KOPT-K1 (cell line): ENCODE data around the gene TMEM217.
"Not testable (repeated sequence)": the region's sequence is repeated elsewhere in the genome, so short reads cannot be mapped to it uniquely, and the experiment has no call there.

ENCODE experiments used
- H3K27ac ChIP-seq: fragments of 200-600 bp; sonication (generic); 2 replicates; pipeline ENCODE4 v1.5.1; 2016; ENCODE audit warnings: antibody characterized with exemption, mild to moderate bottlenecking, low read depth, low read length; ENCODE audit not compliant: poor library complexity, severe bottlenecking
- H3K36me3 ChIP-seq: fragments of 200-600 bp; sonication (generic); 2 replicates; pipeline ENCODE4 v1.5.1; 2017; ENCODE audit warnings: antibody characterized with exemption, mild to moderate bottlenecking, low read length, moderate library complexity; ENCODE audit not compliant: insufficient read depth
- H3K9me3 ChIP-seq: fragments of 200-600 bp; sonication (generic); 2 replicates; pipeline ENCODE4 v1.5.1; 2017; ENCODE audit warnings: antibody characterized with exemption, low read length, mild to moderate bottlenecking; ENCODE audit not compliant: insufficient read depth, poor library complexity, severe bottlenecking

The TMEM217 gene

DNA sequence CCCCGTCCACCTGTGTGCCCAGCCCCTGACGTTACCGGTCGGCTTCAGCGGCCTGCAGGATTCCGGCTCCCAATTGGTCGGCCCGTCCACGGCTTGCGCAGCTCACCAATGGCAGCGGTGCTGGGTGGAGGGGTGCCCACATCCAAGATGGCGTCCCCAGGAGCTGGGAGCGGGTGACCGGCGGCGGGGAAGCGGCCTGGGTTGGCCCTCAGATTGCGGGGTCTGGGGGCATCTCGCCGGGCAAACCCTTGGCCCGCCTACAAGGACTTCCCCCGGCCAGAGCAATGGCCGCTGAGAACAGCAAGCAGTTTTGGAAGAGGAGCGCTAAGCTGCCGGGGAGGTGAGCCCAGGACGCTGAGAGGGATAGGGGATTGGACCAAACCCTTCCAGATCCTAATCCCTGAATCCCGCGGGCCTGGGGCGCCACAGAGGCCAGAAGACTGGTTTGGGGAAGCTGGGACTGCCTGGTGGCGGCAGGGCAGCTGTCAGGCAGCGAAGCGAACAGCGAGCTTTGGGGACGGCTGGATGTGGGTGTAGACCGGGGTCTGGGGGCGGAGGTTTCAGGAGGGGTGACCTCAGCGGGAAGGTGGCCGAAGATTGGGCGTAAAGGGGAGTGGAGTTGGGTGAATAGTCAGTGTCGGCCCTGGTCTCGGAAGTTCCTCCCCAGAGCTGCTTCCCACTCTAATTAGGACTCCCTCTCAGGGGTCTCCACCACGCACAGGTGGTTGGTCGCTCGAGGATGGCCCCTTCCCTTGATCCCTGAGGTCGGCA, at the start of gene TMEM217, which contains the start of gene TBC1D22B:
TSS of gene TMEM217 (minus strand) at position 511 of the 771 bp plus-strand sequence. CDS start 39,114 bp downstream, outside the sequence.
TSS of gene TBC1D22B (plus strand) at position 139 of the 771 bp plus-strand sequence. CDS start at position 285, 146 bp downstream.
- Histone ChIP-seq H3K9me3 (no peaks in the 10 kb centered on the region), H3K36me3 (no peaks in the 10 kb centered on the region), H3K27ac (peak within 1 kb of the TSS; percentile 96)

DNA sequence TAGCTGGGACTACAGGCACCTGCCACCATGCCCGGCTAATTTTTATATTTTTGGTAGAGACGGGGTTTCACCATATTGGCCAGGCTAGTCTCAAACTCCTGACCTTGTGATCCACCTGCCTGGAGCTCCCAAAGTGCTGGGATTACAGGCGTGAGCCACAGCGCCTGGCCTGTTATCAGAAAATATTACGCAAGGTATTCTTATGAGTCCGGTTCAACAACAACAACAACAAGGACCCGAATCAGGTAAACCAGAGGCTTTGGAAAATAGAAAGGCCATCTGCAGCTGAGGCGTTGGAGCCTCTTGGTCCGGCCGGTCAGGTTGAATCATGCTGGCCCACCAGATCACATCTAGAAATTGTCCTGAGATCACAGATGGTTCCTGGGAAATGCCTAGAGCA, 49.5 kb upstream of the TMEM217 start:
- Histone ChIP-seq H3K27ac (peak overlapping the region; percentile 44), H3K36me3 (peaks cover 65% of the 10 kb centered on the region)
- H3K9me3 ChIP-seq, result not testable (repeated sequence)

DNA sequence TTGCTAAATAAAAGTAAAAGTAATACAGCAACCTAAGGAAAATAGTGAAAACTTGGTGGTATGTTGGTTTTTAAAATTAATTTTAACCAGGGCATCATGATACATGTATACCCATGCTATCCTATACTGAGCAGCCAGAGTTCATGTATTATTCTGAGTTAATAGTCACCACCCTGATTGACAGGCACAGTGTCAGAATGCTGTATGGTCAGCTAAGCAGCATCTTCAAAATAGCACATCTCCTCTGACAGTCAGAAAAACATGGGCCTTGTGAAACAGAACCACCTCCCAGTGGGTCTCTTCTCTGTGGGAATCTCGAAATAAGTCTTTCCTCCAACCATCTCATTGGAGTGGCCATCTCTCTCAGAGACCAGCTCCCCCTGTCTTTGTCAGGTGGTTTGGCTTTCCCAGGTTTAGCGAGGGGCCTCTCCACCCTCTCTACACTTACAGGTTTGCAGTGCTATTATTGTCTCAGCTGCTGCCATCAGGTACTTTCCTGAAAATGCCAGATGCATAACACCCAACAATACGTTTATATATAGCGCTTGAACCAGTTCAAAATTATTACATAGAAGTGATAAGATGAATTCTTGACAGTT, 48.8 kb upstream of the TMEM217 start:
- Histone ChIP-seq H3K36me3 (peaks cover 65% of the 10 kb centered on the region), H3K9me3 (no peaks in the 10 kb centered on the region), H3K27ac (peak overlapping the region; percentile 44)

DNA sequence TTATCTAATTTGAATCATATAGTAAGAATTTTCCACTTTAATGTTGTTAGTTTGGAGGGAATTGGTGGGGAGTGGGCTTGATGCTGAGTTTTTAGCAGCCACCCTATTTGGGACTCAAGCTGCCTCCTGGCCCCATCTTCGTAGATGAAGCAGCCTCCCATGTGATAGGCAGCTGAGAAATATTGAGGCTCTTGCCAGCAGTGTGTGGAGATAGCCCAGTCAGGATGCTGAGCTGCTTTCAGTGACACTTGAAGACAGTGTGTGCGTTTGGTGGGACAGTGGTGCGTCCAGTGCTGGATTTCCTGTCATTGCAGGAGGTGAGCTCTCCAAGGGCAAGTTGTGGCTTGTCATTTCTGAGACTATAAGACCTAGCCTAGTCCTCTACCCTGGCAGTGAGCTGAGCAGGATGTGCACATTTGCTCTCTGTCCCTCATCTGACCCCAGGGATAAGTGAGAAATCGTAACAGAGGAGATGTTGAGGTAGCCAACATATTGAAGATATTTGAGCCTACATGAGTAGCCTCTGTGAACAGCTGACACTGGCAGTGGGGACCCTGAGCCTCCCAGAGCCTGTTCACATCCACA, 48.0 kb upstream of the TMEM217 start:
- Histone ChIP-seq H3K27ac (peak overlapping the region; percentile 44), H3K9me3 (no peaks in the 10 kb centered on the region), H3K36me3 (peaks cover 73% of the 10 kb centered on the region)

DNA sequence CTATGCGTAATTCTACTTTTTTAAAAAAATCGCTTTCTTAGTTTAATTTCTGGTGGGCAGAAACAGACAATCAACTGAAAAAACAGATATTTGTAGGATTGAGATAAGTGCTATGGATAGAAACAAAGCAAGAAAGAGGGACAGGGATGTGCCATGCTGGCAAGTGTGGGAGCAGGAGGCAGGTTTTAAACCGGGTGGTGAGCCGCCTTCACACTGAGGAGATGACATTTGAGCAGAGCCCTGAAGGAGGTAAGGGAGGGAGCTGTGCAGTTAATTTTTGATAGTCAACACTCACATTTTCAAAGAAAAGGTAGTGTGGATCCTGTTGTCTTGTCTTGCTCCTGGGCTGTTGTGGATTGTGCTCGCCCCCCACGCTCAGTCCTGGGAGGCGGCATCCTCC, 46.8 kb upstream of the TMEM217 start:
- Histone ChIP-seq H3K27ac (peak overlapping the region; percentile 70), H3K36me3 (peaks cover 77% of the 10 kb centered on the region), H3K9me3 (no peaks in the 10 kb centered on the region)

DNA sequence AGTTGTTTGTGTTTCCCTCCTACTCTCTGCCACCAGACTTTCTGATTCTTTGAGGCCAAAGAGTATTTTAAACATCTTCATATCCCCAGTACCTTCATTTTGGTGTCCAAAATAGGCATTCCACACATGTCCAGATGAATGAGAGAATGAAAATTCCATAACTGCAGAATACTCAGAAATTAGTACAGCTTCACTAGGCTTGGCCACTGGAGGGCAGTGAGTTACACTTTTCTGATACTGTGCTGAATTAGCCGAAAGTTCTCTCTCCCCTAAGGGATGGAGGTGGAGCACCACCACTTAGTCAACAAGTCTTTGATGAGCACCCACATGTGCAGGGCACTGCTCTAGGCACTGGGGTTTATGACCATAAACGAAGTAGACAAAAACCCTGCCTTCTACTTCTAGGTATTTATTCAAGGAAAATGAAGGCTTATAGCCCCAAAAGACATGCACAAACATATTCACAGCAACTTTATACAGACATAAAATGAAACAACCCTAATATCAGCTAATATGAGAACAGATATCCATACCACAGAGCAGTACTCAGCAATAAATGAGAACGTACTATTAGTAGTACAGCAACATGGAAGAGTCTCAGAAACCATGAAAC, 46.1 kb upstream of the TMEM217 start:
- Histone ChIP-seq H3K27ac (peak overlapping the region; percentile 70), H3K9me3 (no peaks in the 10 kb centered on the region), H3K36me3 (peaks cover 78% of the 10 kb centered on the region)

DNA sequence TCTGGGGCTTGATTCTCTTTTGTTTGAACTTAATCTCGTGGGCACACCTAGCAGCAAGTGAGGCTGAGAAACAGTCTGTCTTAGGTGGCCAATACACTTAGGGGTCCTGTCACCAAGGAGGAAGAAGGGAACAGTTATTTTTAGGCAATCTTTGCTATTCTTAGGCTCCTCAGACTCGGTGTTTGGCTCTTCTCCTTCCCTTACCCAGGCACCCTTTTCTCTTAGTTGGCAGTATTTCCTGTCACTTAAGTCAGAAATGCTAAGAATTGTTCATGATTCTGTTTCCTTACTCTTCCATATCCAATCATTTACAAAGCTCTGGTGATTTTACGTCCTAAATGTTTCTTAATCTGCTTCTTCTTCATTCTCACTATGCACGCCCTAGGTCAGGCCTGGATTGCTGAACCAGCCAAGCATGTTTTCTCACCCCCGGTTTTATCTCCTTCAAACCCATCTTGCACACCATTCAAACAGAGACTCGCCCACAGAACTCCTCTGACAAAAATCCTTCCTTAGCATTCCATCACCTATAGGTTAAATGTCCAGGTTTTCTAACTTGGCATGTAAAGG, 45.2 kb upstream of the TMEM217 start:
- peak overlapping the region; percentile 70 for H3K27ac ChIP-seq
- H3K36me3 ChIP-seq, result peaks cover 80% of the 10 kb centered on the region
- H3K9me3 ChIP-seq, result no peaks in the 10 kb centered on the region

DNA sequence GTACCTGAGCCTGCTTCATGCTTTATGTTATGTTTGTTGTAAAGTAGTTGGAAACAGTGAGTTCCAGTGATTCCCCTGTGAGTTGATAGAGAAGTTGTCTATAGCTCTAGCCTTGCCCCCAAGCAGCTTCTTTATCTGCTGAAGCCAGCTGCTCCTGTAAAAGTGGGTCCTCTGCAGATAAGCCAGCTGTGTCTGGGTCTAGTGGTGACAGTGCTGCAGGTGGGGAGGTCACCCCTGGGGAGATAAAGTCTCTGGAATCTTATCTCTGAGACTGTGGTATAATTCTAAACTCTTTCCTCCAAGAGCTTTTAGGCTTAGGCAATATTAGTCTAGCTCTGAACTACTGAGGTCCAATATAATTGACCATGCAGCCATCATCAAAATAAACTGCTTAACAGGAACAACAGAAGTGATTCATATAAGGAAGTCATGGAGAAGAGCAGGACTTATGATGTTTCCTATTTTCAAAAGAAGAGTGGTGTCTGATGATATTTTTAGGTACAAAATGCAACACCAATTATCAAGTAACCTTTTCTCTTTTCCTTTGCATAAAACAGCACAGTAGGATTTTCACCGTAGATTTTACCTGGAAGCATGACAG, 44.2 kb upstream of the TMEM217 start:
- Histone ChIP-seq H3K36me3 (peaks cover 81% of the 10 kb centered on the region), H3K27ac (peak overlapping the region; percentile 70), H3K9me3 (no peaks in the 10 kb centered on the region)

DNA sequence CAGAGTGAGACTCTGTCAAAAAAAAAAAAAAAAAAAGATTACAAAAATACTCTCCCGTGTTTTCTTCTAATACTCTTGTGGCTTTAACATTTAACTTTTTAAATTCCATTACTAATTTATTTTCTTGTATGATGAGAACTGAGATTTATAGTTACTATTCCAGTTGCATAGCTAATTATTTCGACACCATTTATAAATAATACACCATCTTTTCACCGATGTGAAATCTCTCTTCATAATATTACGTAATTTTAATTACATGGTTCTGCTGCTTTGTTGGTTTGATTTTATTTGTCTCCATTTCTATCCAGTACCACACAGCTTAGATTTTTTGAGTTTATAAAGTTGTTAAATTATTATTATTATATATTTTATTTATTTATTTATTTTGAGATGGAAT, 42.0 kb upstream of the TMEM217 start:
- H3K9me3 ChIP-seq, result peaks cover 10% of the 10 kb centered on the region
- peaks cover 84% of the 10 kb centered on the region for H3K36me3 ChIP-seq
- H3K27ac ChIP-seq, result peak overlapping the region; percentile 70

DNA sequence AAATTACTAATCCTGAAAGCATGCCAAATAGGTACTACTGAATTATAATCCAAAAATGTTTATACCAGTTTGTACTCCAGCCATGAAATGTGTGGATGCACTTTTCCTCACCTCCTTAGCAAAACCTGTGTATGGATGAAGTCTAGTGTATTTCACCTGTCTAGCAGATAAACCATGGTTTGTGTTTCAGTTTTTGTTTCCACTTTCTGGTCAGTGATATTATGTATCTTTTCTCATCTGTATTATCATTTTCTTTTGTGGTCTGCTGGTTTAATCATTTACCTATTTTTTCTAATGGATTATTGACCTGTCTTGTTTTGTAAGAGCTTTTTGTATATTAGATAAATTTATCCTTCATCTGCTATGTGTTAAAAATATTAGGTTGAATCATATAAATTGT, 41.0 kb upstream of the TMEM217 start:
- peak overlapping the region; percentile 40 for H3K27ac ChIP-seq
- H3K9me3 ChIP-seq, result peaks cover 16% of the 10 kb centered on the region
- peaks cover 84% of the 10 kb centered on the region for H3K36me3 ChIP-seq

DNA sequence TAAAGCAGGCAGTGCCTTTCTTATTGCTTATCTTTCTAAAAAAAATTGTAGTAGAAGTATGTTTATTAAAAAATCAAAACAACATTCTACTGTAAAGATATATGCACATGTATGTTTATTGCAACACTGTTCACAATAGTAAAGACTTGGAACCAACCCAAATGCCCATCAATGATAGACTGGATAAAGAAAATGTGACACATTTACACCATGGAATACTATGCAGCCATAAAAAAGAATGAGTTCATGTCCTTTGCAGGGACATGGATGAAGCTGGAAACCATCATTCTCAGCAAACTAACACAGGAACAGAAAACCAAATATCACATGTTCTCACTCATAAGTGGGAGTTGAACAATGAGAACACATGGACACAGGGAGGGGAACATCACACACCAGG, 39.7 kb upstream of the TMEM217 start:
- H3K27ac ChIP-seq, result not testable (repeated sequence)
- peaks cover 81% of the 10 kb centered on the region for H3K36me3 ChIP-seq
- peaks cover 16% of the 10 kb centered on the region for H3K9me3 ChIP-seq

DNA sequence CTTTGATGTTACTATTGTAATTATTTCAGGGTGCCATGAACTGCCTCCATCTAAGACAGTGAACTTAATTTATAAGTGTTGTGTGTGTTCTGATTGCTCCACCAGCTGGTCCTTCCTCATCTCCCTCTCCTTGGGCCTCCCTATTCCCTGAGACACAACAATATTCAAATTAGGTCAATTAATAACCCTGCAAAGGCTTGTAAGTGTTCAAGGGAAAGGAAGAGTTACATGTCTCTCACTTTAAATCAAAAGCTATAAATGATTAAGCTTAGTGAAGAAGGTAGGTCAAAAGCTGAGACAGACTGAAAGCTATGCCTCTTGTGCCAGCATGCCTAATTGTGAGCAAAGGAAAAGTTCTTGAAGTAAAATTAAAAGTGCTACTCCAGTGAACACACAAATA, 35.5 kb upstream of the TMEM217 start:
- peaks cover 73% of the 10 kb centered on the region for H3K36me3 ChIP-seq
- H3K27ac ChIP-seq, result peak overlapping the region; percentile 50
- H3K9me3 ChIP-seq, result peaks cover 16% of the 10 kb centered on the region

DNA sequence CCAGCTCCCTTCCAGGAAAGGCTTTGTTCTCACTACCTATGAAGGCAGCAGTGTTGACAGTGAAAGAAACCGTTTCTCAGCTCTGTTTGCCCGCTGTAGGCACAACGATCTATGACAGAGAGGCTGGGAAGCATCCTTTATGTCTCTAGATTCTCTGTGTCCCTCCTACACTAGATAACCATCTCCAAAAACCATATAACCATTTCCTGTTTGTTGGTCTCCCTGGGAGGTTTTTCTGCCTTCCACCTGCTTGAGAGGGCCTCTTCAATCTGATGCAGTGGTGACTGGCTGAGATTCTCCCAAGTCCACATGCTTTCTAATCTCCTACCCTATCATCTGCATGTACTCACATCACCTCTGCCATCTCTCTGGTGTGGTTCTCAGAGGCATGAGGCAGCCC, 32.0 kb upstream of the TMEM217 start:
- Histone ChIP-seq H3K9me3 (peaks cover 6% of the 10 kb centered on the region), H3K27ac (peak overlapping the region; percentile 95), H3K36me3 (peaks cover 64% of the 10 kb centered on the region)

DNA sequence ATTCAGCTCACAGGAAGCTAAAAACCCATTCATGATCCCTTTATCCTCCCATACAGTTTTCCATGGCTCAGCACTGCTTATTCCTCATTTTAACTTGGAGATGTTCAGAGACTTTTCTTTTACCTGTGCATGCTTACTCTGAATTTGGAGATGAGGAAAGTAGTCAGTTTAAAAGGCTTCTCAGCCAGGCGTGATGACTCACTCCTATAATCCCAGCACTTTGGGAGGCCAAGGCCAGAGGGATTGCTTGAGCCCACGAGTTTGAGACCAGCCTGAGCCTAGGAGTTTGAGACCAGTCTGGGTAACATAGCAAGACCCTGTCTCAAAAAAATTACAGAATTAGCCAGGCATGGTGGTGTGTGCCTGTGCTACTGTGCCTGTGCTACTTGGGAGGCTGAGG, 30.3 kb upstream of the TMEM217 start:
- H3K27ac ChIP-seq, result peak overlapping the region; percentile 95
- H3K36me3 ChIP-seq, result peaks cover 64% of the 10 kb centered on the region
- no peaks in the 10 kb centered on the region for H3K9me3 ChIP-seq
